ENCODE data around the gene CES2. TPM values are rescaled to one million over a fixed set of nuclear protein-coding genes. Genes with fewer than 3 reads are reported as not detected.

Gene CES2
- total RNA-seq, 1 experiment from 2014 or later = 45.5 TPM

DNA sequence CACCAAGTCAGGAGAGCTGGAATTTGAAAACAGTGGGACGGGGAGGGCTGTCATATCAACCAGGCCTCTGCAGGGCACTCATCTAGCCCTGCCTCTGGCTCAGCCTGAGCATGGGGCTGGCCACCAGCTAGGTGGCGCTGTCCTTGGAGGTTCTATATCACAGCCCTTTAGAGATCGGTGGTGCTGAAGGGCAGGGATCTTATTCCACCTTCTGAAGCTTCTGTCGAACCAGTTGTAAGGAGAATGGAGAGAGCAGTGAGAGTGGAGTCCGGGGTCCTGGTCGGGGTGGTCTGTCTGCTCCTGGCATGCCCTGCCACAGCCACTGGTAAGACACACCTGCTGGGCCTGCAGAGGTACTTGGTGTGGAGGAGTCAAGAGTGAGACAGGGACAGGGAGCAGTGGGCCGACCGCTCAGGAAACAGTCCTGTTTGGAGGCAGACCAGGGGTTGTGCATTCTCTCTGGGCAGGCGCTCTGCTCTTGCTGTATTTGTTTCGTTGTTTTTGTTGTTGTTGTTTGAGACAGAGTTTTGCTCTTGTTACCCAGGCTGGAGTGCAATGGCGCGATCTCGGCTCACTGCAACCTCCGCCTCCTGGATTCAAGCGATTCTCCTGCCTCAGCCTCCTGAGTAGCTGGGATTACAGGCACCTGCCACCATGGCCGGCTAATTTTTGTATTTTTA is 25.9 kb downstream of the CES2 start, which contains the start of gene CES3:
Gene CES3, plus strand, starts transcription at position 202 of the 680 bp plus-strand sequence. Its CDS starts 42 bp downstream, at position 244.
- no peaks in the 10 kb centered on the region for H3K36me3 ChIP-seq (ENCODE audit: control insufficient read depth, insufficient read depth, low read length)
- no peak within 1 kb of the TSS for H3K27ac Mint-ChIP-seq (ENCODE audit: unreplicated experiment)
- H3K9me3 ChIP-seq = no peaks in the 10 kb centered on the region
- H3K36me3 Mint-ChIP-seq (ENCODE audit: insufficient read depth, unreplicated experiment) = peaks cover 6% of the 10 kb centered on the region
- H3K9me3 Mint-ChIP-seq (ENCODE audit: unreplicated experiment) = no peaks in the 10 kb centered on the region
- H3K27me3 ChIP-seq (replicated peaks; ENCODE audit: control insufficient read depth, insufficient read depth, low read length) = no peaks in the 10 kb centered on the region
- no peak within 1 kb of the TSS for H3K4me3 ChIP-seq (ENCODE audit: low read depth, low read length)
- intact Hi-C loops (cut with micrococcal nuclease; ENCODE audit: unreplicated experiment) = no loop called here
- H3K4me3 Mint-ChIP-seq (ENCODE audit: unreplicated experiment) = peak within 1 kb of the TSS; percentile 9
- CTCF ChIA-PET = interaction anchor here (0.6 to 1.6 kb wide), 10 partner anchors 8 to 285 kb away, joined by 3 to 8 read pairs (median 3); partner anchors contain the start of genes B3GNT9 and CDH16
- no peaks in the 10 kb centered on the region for H3K4me1 ChIP-seq
- peaks cover 7% of the 10 kb centered on the region for H3K27me3 Mint-ChIP-seq (ENCODE audit: insufficient read depth, unreplicated experiment)
- no peaks in the 10 kb centered on the region for H3K4me1 Mint-ChIP-seq (ENCODE audit: low read depth, unreplicated experiment)
- POLR2A ChIA-PET = interaction anchor here (0.5 kb wide), 1 partner anchor 286 kb away, joined by 3 read pairs; no protein-coding TSS in a partner anchor
- TF ChIP-seq, protein P1, sequence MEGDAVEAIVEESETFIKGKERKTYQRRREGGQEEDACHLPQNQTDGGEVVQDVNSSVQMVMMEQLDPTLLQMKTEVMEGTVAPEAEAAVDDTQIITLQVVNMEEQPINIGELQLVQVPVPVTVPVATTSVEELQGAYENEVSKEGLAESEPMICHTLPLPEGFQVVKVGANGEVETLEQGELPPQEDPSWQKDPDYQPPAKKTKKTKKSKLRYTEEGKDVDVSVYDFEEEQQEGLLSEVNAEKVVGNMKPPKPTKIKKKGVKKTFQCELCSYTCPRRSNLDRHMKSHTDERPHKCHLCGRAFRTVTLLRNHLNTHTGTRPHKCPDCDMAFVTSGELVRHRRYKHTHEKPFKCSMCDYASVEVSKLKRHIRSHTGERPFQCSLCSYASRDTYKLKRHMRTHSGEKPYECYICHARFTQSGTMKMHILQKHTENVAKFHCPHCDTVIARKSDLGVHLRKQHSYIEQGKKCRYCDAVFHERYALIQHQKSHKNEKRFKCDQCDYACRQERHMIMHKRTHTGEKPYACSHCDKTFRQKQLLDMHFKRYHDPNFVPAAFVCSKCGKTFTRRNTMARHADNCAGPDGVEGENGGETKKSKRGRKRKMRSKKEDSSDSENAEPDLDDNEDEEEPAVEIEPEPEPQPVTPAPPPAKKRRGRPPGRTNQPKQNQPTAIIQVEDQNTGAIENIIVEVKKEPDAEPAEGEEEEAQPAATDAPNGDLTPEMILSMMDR (IDR thresholded peaks at IDR 0.05; ENCODE audit: insufficient read depth in 1 of 2, low read depth in 1 of 2, low read length in 1 of 2, severe bottlenecking in 1 of 2, unreplicated experiment in 1 of 2) = peak; percentile 78 to 94
- no TSS peak for BruUV-seq (replicated peaks)
- peak; percentile 80 to 83 for DNase-seq

DNA sequence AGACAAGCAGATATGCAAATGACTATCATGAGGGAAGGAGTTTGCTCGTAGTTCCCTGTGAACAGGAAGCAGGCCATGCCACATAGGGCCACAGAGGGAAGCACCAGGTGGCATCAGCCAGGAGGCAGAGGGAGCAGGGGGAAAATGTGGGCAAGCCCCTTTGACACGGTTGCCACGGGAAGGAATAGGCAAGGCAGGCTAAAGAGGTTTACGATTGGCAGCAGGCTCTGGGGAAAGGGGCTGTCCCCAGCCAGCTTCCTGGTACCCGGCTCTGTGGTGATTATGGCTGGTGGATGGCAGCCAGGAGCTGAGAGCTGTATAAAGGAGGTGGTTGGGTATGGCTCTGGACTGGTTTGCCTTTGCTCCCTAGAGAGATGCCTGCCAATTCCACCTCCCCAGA is 26.6 kb downstream of the CES2 start:
- no TSS peak for BruUV-seq (replicated peaks)
- Histone ChIP-seq H3K4me1 (no peaks in the 10 kb centered on the region), H3K9me3 (no peaks in the 10 kb centered on the region), H3K36me3 (ENCODE audit: control insufficient read depth, insufficient read depth, low read length) (no peaks in the 10 kb centered on the region), H3K27me3 (replicated peaks; ENCODE audit: control insufficient read depth, insufficient read depth, low read length) (no peaks in the 10 kb centered on the region), H3K4me3 (ENCODE audit: low read depth, low read length) (no peak overlapping the region)
- DNase-seq = no peak
- Mint-ChIP-seq H3K4me3 (ENCODE audit: unreplicated experiment) (no peak overlapping the region), H3K36me3 (ENCODE audit: insufficient read depth, unreplicated experiment) (peaks cover 6% of the 10 kb centered on the region), H3K27ac (ENCODE audit: unreplicated experiment) (no peak overlapping the region), H3K27me3 (ENCODE audit: insufficient read depth, unreplicated experiment) (peaks cover 7% of the 10 kb centered on the region), H3K9me3 (ENCODE audit: unreplicated experiment) (no peaks in the 10 kb centered on the region), H3K4me1 (ENCODE audit: low read depth, unreplicated experiment) (no peaks in the 10 kb centered on the region)
- TF ChIP-seq, protein P1 (IDR thresholded peaks at IDR 0.05; ENCODE audit: insufficient read depth in 1 of 2, low read depth in 1 of 2, low read length in 1 of 2, severe bottlenecking in 1 of 2, unreplicated experiment in 1 of 2) = no peak
- ChIA-PET CTCF (no interaction called here), POLR2A (no interaction called here)
- intact Hi-C loops (cut with micrococcal nuclease; ENCODE audit: unreplicated experiment) = no loop called here

DNA sequence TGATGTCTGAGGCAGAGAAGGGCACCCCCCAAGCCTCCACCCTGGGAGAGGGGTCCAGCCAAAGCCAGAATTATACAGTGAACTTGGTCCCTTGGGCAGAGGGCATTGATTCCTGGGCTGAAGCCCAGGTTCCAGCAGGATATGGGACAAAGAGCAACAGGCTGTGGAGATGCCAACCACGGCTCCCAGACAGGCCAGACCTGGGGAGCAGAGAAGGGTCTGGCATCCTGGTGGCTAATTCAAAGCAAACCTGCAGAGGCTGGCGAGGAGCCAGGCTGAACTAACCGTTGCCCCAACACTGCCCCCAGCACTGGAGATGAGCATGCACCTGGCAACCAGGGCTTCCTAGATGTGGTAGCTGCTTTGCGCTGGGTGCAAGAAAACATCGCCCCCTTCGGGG is 28.7 kb downstream of the CES2 start:
- POLR2A ChIA-PET = no interaction called here
- H3K27me3 ChIP-seq (replicated peaks; ENCODE audit: control insufficient read depth, insufficient read depth, low read length) = no peaks in the 10 kb centered on the region

More for the DNA sequence above, 28.7 kb downstream of the CES2 start:
- DNase-seq = no peak
- Histone ChIP-seq H3K36me3 (ENCODE audit: control insufficient read depth, insufficient read depth, low read length) (no peaks in the 10 kb centered on the region), H3K4me3 (ENCODE audit: low read depth, low read length) (no peak overlapping the region), H3K9me3 (no peaks in the 10 kb centered on the region), H3K4me1 (no peaks in the 10 kb centered on the region)
- peaks cover 6% of the 10 kb centered on the region for H3K36me3 Mint-ChIP-seq (ENCODE audit: insufficient read depth, unreplicated experiment)
- no peak overlapping the region for H3K27ac Mint-ChIP-seq (ENCODE audit: unreplicated experiment)
- no TSS peak for BruUV-seq (replicated peaks)
- no peak overlapping the region for H3K4me3 Mint-ChIP-seq (ENCODE audit: unreplicated experiment)
- intact Hi-C loops (cut with micrococcal nuclease; ENCODE audit: unreplicated experiment) = no loop called here
- TF ChIP-seq, protein P1 (IDR thresholded peaks at IDR 0.05; ENCODE audit: insufficient read depth in 1 of 2, low read depth in 1 of 2, low read length in 1 of 2, severe bottlenecking in 1 of 2, unreplicated experiment in 1 of 2) = no peak
- CTCF ChIA-PET = interaction anchor here (0.9 to 1.2 kb wide), 3 partner anchors 43 to 54 kb away, joined by 3 to 5 read pairs (median 4); no protein-coding TSS in a partner anchor
- peaks cover 7% of the 10 kb centered on the region for H3K27me3 Mint-ChIP-seq (ENCODE audit: insufficient read depth, unreplicated experiment)
- H3K9me3 Mint-ChIP-seq (ENCODE audit: unreplicated experiment) = no peaks in the 10 kb centered on the region
- no peaks in the 10 kb centered on the region for H3K4me1 Mint-ChIP-seq (ENCODE audit: low read depth, unreplicated experiment)

Data from Caco-2 (cell line).